GM23338 (cell line): ENCODE results near the gene TTC28.

Experiments used
- CREB1 ChIP-seq: fragments of 250-450 bp; sonication (Bioruptor Pico); IDR thresholded peaks from 2 replicates; pipeline ENCODE4 v1.5.0; 2020; ENCODE audit warnings: low read depth, mild to moderate bottlenecking, moderate library complexity
- CTCF ChIP-seq, 2 experiments: fragments of 200-600 bp in 1 of 2; sonication (generic) in 1 of 2; conservative IDR thresholded peaks; 2 replicates each; pipeline versions ENCODE4 v1.5.1 to v1.6.1; 2016 to 2017; ENCODE audit warnings: antibody characterized with exemption in 2 of 2, low read depth in 2 of 2, mild to moderate bottlenecking in 2 of 2, moderate library complexity in 1 of 2
- ETS1 ChIP-seq: IDR thresholded peaks from 2 replicates; pipeline ENCODE4 v1.6.1; 2016; ENCODE audit warnings: antibody characterized with exemption
- EZH2 ChIP-seq: fragments of 200-600 bp; sonication (generic); IDR thresholded peaks from one replicate; pipeline ENCODE4 v1.8.0; 2017; ENCODE audit warnings: antibody characterized with exemption, mild to moderate bottlenecking, low read depth; ENCODE audit not compliant: unreplicated experiment
- EZH2phosphoT487 ChIP-seq: fragments of 200-600 bp; sonication (generic); IDR thresholded peaks from one replicate; pipeline ENCODE4 v1.8.1; 2018; ENCODE audit warnings: antibody characterized with exemption; ENCODE audit not compliant: unreplicated experiment
- JUNB ChIP-seq: IDR thresholded peaks from one replicate; pipeline ENCODE4 v1.6.1; 2016; ENCODE audit warnings: antibody characterized with exemption; ENCODE audit not compliant: unreplicated experiment
- NANOG ChIP-seq: IDR thresholded peaks from 2 replicates; pipeline ENCODE4 v1.6.1; 2016; ENCODE audit warnings: antibody characterized with exemption, borderline replicate concordance
- POLR2AphosphoS5 ChIP-seq: IDR thresholded peaks from 2 replicates; pipeline ENCODE4 v1.6.1; 2016; ENCODE audit warnings: antibody characterized with exemption, low read depth
- REST ChIP-seq: IDR thresholded peaks from one replicate; pipeline ENCODE4 v1.6.1; 2018; ENCODE audit warnings: antibody characterized with exemption; ENCODE audit not compliant: unreplicated experiment
- STAT1 ChIP-seq: IDR thresholded peaks from one replicate; pipeline ENCODE4 v1.6.1; 2016; ENCODE audit warnings: antibody characterized with exemption; ENCODE audit not compliant: unreplicated experiment
- ZNF114 ChIP-seq: fragments of 250-450 bp; sonication (Bioruptor Pico); IDR thresholded peaks from 2 replicates; pipeline ENCODE4 v1.5.0; 2020; ENCODE audit warnings: mild to moderate bottlenecking, moderate library complexity
- ZNF331 ChIP-seq: fragments of 250-450 bp; sonication (Bioruptor Pico); IDR thresholded peaks from 2 replicates; pipeline ENCODE4 v1.5.0; 2020; ENCODE audit warnings: low read depth, mild to moderate bottlenecking, moderate library complexity
- ZNF462 ChIP-seq: fragments of 250-450 bp; sonication (Bioruptor Pico); IDR thresholded peaks from 2 replicates; pipeline ENCODE4 v1.5.0; 2020; ENCODE audit warnings: mild to moderate bottlenecking, moderate library complexity

- no peak for TF ChIP-seq CTCF (conservative IDR thresholded peaks at IDR 0.05; ENCODE audit: low read depth in 2 of 2)
- TF ChIP-seq EZH2, result no peak
- TF ChIP-seq POLR2AphosphoS5, result no peak
- TF ChIP-seq REST, result no peak
- no peak for TF ChIP-seq CREB1
- no peak for TF ChIP-seq ZNF331
- TF ChIP-seq EZH2phosphoT487, result no peak
- no peak for TF ChIP-seq JUNB
- no peak for TF ChIP-seq ZNF462 (CRISPR knock-in tag)
- TF ChIP-seq STAT1, result no peak
- TF ChIP-seq ETS1, result no peak
- TF ChIP-seq NANOG, result no peak
- no peak for TF ChIP-seq ZNF114
These were observed 285.0 kb downstream of the TTC28 start for GRCh38 chr22:28394513-28395110.
